HG02840 (cell line): ENCODE data around the gene GBP4.

Source experiments
- ATAC-seq: cut with Tn5 transposase; IDR thresholded peaks from one replicate; pipeline ENCODE4 v1.9.1; 2021; ENCODE audit warnings: mild to moderate bottlenecking, moderate library complexity, moderate number of reproducible peaks; ENCODE audit not compliant: unreplicated experiment, low FRiP score

Gene GBP4

DNA sequence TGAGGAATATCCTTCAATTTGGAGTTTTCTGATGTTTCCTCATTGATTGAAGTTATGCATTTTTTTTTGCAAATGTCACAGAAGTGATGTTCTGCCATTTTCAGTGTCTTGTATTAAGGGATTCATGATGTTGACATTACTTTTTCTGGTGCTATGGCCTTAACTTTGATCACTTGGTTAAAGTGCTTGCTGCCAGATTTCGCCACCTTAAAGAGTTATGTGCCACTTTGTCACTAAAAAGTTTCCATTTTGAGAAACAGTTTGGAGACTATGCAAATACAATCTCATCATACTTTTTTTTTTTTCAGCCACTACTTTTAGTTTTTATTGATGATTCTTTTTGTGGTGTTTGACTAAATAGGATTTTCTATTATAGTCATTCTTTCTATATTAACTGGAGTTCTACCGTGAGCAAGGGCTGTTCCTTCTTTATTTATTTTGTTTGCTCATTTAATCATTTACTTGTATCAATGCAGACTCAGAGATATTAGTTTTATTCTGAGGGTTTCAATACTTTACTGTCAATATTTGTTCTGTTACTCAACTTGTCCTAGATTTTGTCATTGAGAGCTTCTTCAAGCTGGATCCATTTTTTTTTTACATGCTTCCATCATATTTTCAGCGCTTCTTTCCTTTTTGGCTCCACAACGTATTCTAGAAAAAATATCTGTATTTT is 26.1 kb downstream of the GBP4 start:
- no peak for ATAC-seq

DNA sequence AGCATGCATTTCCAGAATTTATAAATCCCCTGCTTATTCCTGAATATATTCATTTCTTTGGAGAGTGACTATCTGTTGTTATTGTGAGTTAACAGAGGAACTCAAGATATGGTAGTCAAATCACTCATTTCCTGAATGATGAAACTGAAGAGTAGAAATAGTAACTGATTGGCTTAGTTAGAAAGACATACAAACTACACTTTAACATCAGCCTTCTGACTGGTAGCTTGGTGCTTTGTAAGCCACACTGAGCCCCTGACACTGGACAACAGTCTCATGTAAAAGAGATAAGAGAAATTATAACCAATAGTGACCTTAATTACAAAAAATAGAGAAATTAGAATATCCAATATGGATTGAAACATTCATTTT is 27.7 kb downstream of the GBP4 start:
- ATAC-seq = no peak

DNA sequence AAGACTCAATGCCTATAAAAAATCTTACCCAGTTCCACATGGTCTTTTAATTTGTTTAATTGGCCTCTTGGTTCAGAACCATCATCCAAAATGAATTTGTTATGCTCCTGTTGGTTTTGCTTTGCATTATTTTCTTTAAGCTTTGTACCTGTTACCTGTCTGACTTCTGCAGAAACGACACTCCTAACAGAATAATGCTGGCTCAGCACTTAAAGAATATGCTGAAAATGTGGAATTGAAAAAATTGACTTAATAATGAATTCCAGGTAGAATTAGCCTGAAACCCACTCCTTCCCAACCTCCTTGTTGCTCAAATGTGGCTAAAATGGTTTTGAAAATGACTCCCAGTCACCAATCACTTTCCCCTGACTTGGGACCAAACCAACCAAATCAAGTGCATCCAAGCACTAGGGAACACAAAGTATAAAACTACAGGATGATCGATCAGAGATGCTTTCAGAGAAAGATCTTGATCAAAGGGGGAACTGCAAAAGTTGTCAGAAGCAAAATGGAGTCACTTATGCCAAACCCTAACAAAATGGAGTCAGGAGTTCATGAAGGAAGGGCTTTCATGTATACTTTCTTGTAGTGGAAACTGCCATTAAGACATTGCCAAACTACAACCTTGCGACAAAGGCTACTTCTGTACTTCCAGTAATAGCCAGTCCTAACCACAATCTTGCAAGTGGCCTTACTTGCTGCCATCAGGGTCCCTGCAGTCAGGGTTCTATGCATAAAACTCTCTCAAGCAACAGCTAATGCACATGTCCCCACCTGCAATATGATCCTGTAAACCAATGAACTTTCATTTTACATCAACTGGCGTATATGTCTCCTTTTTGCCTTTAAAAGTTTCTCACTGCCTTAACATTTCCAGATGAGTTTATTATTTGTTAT is 28.3 kb downstream of the GBP4 start:
- no peak for ATAC-seq

DNA sequence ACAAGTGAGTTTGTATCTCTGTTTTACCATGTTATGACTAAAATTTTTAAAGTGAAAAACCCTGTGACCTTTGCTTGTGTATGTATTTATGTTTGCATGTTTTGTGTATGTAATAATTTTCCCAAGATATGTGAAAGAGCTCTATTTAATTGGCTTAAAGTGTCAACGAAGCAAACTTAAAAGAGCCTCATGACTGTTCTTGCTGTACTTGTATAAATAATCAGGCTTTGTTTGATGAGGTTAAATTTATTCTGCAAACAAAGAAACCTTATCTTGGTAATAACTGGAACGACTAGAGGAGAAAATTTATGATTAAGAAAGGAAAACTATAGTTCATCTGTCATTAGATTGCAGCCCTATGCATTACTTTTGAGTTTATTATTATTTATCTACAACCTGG is 29.6 kb downstream of the GBP4 start:
- ATAC-seq = no peak

DNA sequence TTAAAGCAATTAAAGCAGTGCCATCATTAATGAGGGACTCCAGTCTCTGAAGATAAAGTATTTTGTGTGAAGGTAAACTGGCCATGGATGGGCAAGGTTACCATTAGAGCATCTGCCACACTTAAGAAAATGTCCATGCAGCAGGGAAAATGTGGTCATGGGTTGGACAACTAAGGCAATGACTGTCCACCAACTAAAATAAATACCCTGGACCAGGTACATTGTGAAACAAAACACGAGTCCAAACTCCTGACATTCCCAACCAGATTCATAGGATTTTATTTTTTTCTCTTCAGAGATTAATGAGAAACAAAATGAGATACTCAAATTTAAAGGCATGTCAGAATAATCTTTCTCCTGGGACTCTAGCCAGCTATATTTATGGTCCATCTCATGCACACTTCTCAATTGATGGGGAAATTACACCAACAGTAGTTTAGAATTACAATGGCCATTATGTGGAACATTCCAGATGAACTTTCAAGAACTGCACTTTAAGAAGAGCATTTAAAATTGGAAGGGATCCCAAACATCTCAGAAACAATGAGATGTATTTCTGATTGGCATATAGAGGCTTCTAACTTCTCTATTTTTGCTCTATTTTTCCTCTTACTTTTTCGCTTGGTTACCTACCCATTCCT is 31.0 kb downstream of the GBP4 start:
- ATAC-seq = no peak

DNA sequence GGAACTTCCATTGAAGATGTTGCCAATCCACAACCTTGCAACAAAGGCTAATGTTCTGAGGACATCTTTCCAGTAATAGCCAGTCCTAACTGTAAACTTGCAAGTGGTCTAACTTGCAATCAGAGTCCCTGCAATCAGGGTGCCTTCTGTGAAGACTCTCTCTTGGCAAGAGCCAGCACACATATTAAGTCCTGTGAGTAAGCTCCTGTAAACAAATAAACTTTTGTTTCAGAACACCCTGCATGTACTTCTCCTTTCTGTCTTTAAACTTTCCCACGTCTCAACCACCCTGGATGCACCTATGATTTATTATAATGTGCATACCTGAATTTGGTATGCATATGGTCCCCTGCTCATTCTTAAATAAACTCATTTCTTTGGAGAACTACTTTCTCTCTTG is 32.0 kb downstream of the GBP4 start:
- ATAC-seq = no peak

DNA sequence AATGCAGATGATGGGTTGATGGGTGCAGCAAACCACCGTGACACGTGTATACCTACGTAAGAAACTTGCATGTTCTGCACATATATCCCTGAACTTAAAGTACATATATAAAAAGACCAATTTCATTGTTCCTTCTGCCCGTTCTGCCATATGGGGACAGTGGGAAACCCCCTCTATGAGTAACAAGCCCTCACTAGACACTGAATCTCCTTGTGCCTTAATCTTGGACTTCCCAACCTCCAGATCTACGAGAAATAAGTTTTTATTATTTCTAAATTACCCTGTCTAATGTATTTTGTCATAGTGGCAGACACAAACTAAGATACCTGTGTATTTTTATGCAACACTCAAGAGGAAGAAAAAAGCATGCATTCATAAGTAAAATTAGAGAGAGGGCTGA is 32.9 kb downstream of the GBP4 start:
- no peak for ATAC-seq

DNA sequence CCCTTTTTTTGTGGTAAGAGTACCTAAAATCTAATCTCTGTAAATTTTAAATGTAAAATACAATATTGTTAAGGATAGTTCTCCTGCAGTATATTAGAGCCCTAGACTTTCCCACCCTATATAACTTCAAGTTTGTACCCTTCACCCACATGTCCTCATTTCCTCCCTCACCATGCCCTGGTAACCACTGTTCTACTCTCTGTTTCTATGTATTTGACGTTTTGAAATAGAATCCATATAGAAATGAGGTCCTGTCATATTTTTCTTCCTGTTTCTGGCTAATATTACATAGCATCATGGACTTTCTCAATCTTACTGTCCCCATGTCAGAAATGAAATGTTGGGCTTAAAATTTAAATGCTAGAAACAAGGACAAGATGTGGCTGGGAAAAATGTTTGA is 47.7 kb downstream of the GBP4 start:
- no peak for ATAC-seq

DNA sequence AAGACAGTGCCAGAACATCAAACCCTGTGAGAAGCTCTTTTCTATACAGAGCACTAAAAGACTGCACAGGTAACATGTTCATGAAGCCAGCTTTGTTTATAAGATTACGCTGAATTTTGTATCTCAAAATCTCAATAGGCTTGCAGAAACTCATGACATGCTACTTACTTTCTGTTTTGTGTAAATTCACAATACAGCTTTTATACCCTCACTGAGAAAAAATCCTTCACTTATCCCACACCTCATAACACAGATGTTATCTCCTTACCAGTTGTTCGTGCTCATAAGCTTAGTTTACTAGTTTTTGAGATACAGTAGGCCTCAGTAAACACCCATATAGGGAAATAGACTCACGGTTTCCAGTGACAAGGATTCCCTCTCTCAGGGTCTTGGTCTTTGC is 48.8 kb downstream of the GBP4 start:
- no peak for ATAC-seq

DNA sequence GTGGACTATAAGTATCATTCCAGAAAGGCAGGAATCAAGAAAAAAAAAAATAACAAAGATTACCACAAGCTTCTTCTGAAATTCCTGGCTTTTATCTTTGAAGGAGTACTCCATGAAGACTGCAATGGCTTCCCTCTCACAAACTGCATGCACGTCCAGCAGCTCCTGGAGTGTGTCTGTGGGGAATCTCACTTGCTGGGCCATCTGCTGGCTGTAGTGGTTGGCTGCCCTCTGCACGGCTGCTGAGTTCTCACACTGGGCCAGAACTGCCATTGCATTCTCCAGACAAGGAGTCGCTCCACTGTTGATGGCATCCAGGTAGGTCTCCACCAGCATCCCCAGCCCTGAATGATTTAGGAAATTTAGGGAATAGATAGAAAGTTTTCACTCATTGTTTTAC is 49.5 kb downstream of the GBP4 start:
- ATAC-seq = no peak

DNA sequence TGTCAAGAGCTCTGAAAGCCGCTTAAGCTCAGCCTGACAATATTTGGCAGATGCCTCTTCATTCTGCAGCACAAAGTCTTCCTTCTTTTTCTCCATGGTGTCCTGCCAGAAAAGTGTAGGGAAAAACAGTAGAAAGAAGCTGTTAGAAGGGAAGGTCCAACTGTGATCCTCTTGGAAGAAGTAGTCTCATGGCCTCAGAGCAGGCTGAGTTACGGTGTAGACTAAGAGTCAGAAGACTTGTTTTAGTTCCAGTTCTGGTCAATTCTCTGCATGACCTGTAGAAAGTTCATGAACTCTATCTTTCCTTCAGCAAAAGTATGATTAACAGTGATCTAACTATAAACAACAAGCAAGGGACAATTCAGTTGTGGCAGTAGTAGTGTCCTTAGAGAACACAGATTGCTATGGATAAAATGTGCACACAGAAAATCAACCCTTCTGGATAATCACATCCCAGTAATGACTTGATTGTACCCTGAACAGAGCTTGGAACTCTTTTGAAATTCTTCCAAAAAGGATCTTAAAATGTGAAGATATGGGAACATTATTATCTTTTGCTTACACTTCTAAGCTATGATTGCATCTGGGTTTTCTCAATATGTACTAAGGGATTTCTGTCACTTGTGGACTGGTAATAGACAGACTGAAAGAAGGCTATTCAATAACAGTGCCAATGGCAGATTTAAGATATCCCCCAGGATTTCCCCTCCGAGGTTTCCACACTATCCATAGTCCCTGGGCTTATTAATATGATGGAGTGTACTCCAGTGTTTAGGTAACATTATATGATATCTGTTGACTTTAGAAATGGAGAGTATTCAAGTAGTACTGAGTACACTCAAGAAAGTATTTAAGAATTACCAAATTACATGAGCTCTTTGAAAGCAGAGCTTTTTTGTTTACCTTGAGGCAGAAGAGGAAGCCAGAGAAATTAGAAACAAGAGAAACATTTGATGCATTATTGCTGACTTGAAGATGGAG is 50.8 kb downstream of the GBP4 start:
- ATAC-seq = no peak

DNA sequence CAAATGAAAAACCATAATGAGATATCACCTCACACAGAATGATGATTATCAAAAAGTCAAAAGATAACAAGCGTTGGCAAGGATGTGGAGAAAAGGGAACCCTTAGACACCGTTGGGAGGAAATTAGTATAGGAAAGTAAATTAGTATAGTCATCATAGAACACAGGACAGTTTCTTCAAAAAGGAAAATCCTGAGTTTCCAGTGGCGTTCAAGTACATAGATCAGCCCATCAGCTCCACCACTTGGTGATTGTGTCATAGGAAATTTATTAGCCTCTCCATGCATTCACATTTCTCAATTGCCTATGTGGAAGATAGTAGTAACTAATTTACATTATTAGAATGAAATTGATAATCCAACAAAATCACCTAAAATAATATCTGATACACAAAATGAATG is 52.0 kb downstream of the GBP4 start:
- no peak for ATAC-seq

DNA sequence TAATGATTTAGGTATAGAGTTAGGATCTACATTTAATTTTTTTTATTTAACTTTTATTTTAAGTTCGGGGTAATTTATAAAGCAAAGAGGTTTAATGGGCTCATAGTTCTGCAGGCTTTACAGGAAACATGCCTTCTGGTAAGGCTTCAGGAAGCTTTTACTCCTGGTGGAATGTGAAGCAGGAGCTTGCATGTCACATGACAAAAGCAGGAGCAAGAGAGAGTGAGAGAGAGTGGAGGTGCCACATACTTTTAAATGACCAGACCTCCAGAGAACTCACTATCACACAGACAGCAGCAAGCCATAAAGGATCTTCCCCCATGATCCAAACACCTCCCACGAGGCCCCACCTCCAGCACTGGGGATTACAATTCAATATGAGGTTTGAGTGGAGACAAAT is 55.3 kb downstream of the GBP4 start:
- no peak for ATAC-seq

DNA sequence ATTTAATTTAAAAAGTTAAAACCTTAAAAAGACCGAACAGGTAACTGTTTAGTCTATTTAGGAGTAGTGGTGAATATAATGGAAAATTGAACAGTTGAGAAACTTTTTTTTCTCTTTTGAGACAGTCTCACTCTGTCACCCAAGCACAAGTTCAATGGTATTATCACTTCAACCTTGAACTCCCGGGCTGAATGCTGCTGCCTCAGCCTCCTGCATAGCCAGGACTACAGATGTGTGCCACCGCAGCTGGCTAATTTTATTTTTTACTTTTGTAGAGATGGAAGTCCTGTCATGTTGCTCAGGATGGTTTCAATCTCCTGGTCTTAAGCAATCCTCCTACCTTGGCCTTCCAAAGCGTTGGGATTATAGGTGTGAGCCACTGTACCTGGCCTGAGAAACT is 56.6 kb downstream of the GBP4 start:
- ATAC-seq = no peak

DNA sequence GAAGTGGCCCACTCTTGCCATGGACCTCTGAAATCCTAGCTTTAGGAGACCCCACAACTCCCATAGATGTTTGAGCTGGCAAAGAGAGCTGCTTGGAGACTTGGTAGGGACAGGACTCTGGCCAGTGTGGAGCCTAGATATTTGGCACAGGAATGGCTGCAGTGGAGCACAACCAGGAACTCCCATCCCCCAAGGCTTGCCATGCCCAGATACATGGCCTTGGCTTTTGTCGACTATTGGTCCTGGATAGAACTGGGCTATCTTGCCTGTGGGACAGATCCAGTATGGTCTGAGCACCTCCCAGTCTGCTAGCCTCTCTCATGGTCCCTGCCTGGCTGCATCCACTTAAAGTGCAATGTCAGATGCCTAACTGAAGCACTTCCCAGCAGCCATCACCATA is 65.0 kb downstream of the GBP4 start:
- ATAC-seq = no peak
